Measurements from ENCODE around the gene PPHLN1.

GRCh38 chr12:42364692-42365091, 38.7 kb downstream of the PPHLN1 start:
- TF ChIP-seq CTCF (IDR thresholded peaks at IDR 0.05) (no peak), POLR2A (IDR thresholded peaks at IDR 0.05) (no peak)

All from lower leg skin (tissue), 3 donors.